Measurements from ENCODE around the gene ACIN1. TPM values are rescaled to one million over a fixed set of nuclear protein-coding genes. Genes with fewer than 3 reads are reported as not detected.

ACIN1 gene
- total and polyA plus RNA-seq, 2 of the 8 experiments (the other 6 are each of a cell fraction or from before 2014, with no cell fraction given), result 132 to 233 TPM

DNA sequence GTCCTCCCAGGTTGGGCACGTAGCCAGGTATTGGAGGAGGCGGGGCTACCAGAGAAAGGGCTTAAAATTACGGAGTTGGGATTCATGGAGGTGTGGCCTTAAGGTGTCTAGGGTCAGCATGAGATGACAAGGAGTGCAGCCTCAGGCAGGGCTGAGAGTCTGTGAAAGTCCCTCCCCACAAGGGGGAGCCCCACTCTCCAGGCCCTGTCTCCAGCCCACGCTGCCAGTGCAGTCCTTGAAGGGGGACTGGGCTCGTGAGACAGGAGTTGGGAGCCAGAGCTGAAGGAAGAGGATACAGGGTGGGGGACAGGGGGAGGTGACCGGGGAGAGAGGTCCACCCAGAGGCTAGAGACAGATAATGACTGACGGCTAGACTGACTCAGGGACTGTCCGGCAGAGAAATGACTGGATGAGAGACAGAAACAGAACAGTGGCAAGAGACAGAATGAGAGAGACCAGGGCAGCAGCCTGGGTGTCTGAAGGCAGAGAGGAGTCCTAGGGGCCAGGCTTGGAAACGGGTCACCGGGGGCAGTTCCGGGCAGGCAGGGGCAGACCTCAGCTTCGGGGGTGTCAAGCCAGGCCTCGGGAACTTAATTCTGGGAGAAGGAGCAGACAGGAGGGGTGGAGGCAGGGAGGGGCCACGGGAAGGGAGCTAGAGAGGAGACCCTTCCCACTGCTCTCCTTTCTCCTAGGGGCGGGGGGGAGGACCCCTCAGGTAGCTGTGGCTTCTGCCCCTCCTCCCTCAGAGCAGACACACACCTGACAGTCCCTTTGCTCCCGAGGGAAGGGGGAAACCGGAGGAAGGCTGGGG is 38.6 kb downstream of the ACIN1 start:
- H4K20me1 ChIP-seq (replicated peaks in 1 of 2; ENCODE audit: control insufficient read depth in 1 of 2, insufficient read depth in 2 of 2, low read length in 2 of 2), result peaks cover 4 to 8% of the 10 kb centered on the region in 2 experiments
- ChIA-PET POLR2A (ENCODE audit: partially characterized antibody) (interaction anchor here (0.9 to 6.2 kb wide), 14 partner anchors 10 to 233 kb away, joined by 3 to 65 read pairs (median 8); partner anchors contain the start of genes ACIN1, AJUBA, C14orf119 and PSMB5), CTCF (ENCODE audit: partially characterized antibody) (interaction anchor here (0.5 to 29.2 kb wide), 31 partner anchors 9 to 1131 kb away, joined by 3 to 785 read pairs (median 5); partner anchors contain the start of genes AJUBA and PSMB11)
- H3K79me1 ChIP-seq (ENCODE audit: low read depth, low read length), result no peaks in the 10 kb centered on the region; the same call in 1 of the 2 replicates
- peaks cover 8 to 25% (median 19%) of the 10 kb centered on the region in 4 experiments; a peak in 7 of 8 replicates for H3K36me3 ChIP-seq (ENCODE audit: control insufficient read depth in 2 of 4, insufficient read depth in 4 of 4, low read length in 3 of 4)
- H3K27ac ChIP-seq (ENCODE audit: low read depth, low read length), result no peak overlapping the region
- WGBS, 2 experiments (ENCODE audit: extremely low coverage in 1 of 2, insufficient coverage in 1 of 2, insufficient read length in 1 of 2, insufficient replicate concordance in 2 of 2, low coverage in 1 of 2, low lambda C conversion rate in 2 of 2, missing lambda C conversion rate in 1 of 2), result 13% methylated on average over 11 of the region's 17 CpGs; no CpG with 5 or more reads in 1 of the 2 experiments
- H4K91ac ChIP-seq (replicated peaks; ENCODE audit: insufficient read length, low read length), result no peak overlapping the region
- no peak overlapping the region for H2AK5ac ChIP-seq (ENCODE audit: low read depth, low read length)
- H3K9ac ChIP-seq (replicated peaks in 1 of 4; ENCODE audit: extremely low read depth in 1 of 4, low read depth in 3 of 4, low read length in 3 of 4), result no peak overlapping the region
- peak overlapping the region; percentile 27; the same call in 1 of the 2 replicates for H2BK12ac ChIP-seq (ENCODE audit: low read depth, low read length)
- H3K23me2 ChIP-seq (ENCODE audit: low read depth, low read length), result peaks cover 12% of the 10 kb centered on the region
- H3K27me3 ChIP-seq (replicated peaks in 1 of 4; ENCODE audit: control insufficient read depth in 3 of 4, extremely low read depth in 1 of 4, insufficient read depth in 3 of 4, low read length in 3 of 4), result no peaks in the 10 kb centered on the region; a peak in 1 of 7 replicates
- DNase-seq (ENCODE audit: low read depth in 1 of 2, low spot score in 2 of 2) (peak in 1 of 2 experiments; percentile 84), FAIRE-seq (peak; percentile 88)
- H3K56ac ChIP-seq (replicated peaks; ENCODE audit: insufficient read length, low read depth, low read length), result no peak overlapping the region
- no peak overlapping the region for H4K5ac ChIP-seq (ENCODE audit: insufficient read length, low read depth, low read length)
- H3K4me1 ChIP-seq (replicated peaks in 1 of 4; ENCODE audit: control insufficient read depth in 3 of 4, insufficient read depth in 4 of 4, low read length in 3 of 4), result peaks cover 0 to 15% (median 4%) of the 10 kb centered on the region in 4 experiments; a peak in 4 of 7 replicates
- peak overlapping the region; percentile 48; the same call in 1 of the 2 replicates for H3K18ac ChIP-seq (ENCODE audit: extremely low read depth, low read length)
- peak overlapping the region; percentile 34 to 82 (median 65) for H3K4me3 ChIP-seq (ENCODE audit: extremely low read depth in 1 of 4, insufficient read depth in 2 of 4, low read depth in 3 of 4, low read length in 4 of 4)
- H2AFZ ChIP-seq (ENCODE audit: low read length), result no peak overlapping the region; the same call in 1 of the 2 replicates
- no peak overlapping the region for H4K8ac ChIP-seq (ENCODE audit: extremely low read depth, insufficient read depth, low read length)
- no peaks in the 10 kb centered on the region for H3K79me2 ChIP-seq (ENCODE audit: control insufficient read depth in 1 of 2, insufficient read depth in 2 of 2, low read length in 2 of 2)
- peak overlapping the region; percentile 15; the same call in 1 of the 2 replicates for H2BK5ac ChIP-seq (ENCODE audit: low read depth, low read length)
- no peak overlapping the region for H2BK20ac ChIP-seq (ENCODE audit: low read length)
- H2BK15ac ChIP-seq (ENCODE audit: low read length), result no peak overlapping the region
- H3K4ac ChIP-seq (replicated peaks; ENCODE audit: insufficient read length, low read depth, low read length), result no peak overlapping the region
- peak overlapping the region; percentile 89 to 91 for H3K4me2 ChIP-seq (ENCODE audit: insufficient read depth in 1 of 2, low read depth in 2 of 2, low read length in 2 of 2)
- no peak overlapping the region for H3K14ac ChIP-seq (ENCODE audit: insufficient read length)
- no peak overlapping the region for H2BK120ac ChIP-seq (replicated peaks; ENCODE audit: low read depth, low read length)
- H3K23ac ChIP-seq (ENCODE audit: insufficient read length), result no peak overlapping the region
- no peaks in the 10 kb centered on the region for H3K9me3 ChIP-seq (ENCODE audit: insufficient read depth in 2 of 2, low read depth in 1 of 2, low read length in 1 of 2)
- peak; percentile 69 to 82 (median 77) for TF ChIP-seq CTCF (IDR thresholded peaks at IDR 0.05; ENCODE audit: control extremely low read depth in 1 of 3, insufficient read depth in 1 of 3, low read depth in 1 of 3, low read length in 3 of 3)
- TF ChIP-seq SP1 (IDR thresholded peaks at IDR 0.05; ENCODE audit: low read depth, low read length), result no peak
- TF ChIP-seq BACH1 (IDR thresholded peaks at IDR 0.05; ENCODE audit: low read length), result peak; percentile 80
- TF ChIP-seq TAF7 (optimal IDR thresholded peaks at IDR 0.05; ENCODE audit: borderline replicate concordance, low read depth, low read length), result no peak
- TF ChIP-seq HDAC2 (IDR thresholded peaks at IDR 0.05; ENCODE audit: borderline replicate concordance in 1 of 2, low read depth in 2 of 2, low read length in 2 of 2), result peak; percentile 34 to 63; a peak in 2 of 4 replicates
- peak; percentile 27 for TF ChIP-seq RNF2 (IDR thresholded peaks at IDR 0.05; ENCODE audit: borderline replicate concordance, low read depth, low read length, missing control alignments, poor library complexity, severe bottlenecking)
- TF ChIP-seq SAP30 (IDR thresholded peaks at IDR 0.05; ENCODE audit: insufficient read depth, insufficient replicate concordance, low read length), result peak; percentile 37
